NCI-H1092 treated with DMSO at 0.1 percent for 48 hours (cell line): ENCODE data around the gene KDM8.
A peak's percentile ranks its signal among the peaks of the same experiment; 100 is the strongest.

Source experiments
- DNase-seq: peaks from one replicate; lab custom pipeline; 2025; lab: John Stamatoyannopoulos, UW

The KDM8 gene

GRCh38 chr16:27203507-27204311, at the start of gene KDM8:
KDM8 (plus strand) TSS chr16:27203526; CDS start chr16:27210124, 6,598 bp downstream.
- DNase-seq: peak; percentile 100

- peak; percentile 16 for DNase-seq
Measured at GRCh38 chr16:27154705-27155521, 48.4 kb upstream of the KDM8 start.

GRCh38 chr16:27156579-27156978, 46.7 kb upstream of the KDM8 start:
- DNase-seq: no peak

GRCh38 chr16:27161398-27161797, 41.9 kb upstream of the KDM8 start:
- DNase-seq: no peak

- no peak for DNase-seq
Measured at GRCh38 chr16:27164352-27164751, 39.0 kb upstream of the KDM8 start.

DNA sequence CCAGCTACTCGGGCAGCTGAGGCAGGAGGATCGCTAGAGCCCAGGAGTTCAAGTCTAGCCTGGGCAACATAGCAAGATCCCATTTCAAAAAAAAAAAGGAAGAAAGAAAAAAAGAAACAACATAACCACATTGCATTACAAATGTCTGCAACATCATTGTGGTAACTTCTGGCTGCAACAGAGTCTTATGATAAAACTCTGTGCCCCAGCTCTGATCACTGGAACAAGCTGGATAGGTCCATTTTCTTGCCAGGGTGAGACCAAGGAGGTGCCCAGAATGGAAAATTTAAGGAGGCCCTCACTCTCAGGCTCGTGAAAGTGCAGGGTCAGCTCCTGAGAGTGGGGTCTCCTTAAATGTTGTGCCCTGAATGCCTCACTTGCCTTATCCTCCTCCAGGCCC, 37.8 kb upstream of the KDM8 start:
- no peak for DNase-seq

DNA sequence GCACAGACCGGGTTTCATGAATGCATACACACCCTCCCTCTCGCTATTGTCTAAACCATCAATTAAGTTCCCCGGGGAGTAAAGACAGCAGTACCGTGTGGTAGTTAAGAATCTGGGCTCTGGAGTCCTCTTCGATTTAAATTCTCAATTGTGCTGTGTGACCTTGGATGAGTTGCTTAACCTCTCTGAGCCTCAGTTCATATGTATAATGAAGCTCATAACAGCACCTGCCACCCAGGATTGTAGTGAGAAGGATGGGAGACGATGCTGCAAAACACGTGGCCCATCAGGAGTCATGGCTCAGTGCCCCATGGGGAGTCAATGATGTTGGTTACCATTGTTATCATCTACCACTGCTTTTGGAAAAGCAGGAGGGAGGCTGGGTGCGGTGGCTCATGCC, 34.5 kb upstream of the KDM8 start:
- no peak for DNase-seq

- peak; percentile 42 for DNase-seq
Measured at GRCh38 chr16:27169511-27170071, 33.7 kb upstream of the KDM8 start.

DNA sequence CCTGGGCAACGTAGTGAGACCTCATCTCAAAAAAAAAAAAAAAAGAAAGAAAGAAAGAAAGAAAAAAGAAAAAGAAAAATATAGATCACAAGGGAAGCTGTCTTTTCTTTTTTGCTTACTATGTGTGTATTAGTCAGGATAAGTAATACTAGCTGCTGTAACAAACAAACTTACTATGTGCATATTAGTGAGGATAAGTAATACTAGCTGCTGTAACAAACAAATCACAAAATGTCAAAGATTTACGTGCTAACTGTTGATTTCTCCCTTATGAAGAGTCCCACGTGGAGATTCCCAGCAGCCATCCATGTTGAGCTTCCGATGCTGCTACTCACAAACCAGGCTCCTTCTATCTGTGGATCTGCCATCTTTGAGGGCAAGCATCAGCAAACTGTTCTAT, 31.7 kb upstream of the KDM8 start:
- DNase-seq: no peak

GRCh38 chr16:27174007-27174406, 29.3 kb upstream of the KDM8 start:
- DNase-seq: no peak

- DNase-seq: no peak
Measured at GRCh38 chr16:27174798-27175197, 28.5 kb upstream of the KDM8 start.

DNA sequence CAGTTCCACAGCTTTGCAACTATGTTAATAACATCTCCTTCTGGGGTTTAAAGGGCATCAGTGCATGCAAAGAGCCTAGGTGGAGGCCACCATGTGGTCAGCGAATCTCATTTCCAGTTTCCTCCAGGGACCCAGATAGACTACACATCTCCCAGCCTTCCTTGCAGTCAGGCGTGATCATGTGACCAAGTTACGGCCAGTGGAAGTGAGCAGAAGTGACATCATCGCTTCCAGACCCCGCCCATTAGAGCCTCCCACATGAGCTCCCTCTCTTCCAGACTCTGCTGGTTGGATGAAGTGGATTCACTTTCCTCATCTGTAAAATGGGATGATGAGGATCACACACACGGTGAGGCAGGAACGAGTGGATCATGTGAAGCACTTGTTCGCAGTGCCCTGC, 27.4 kb upstream of the KDM8 start:
- DNase-seq: no peak

- DNase-seq: no peak
Measured at GRCh38 chr16:27177031-27177774, 26.1 kb upstream of the KDM8 start.

GRCh38 chr16:27179500-27180072, 23.7 kb upstream of the KDM8 start:
- peak; percentile 46 for DNase-seq

DNA sequence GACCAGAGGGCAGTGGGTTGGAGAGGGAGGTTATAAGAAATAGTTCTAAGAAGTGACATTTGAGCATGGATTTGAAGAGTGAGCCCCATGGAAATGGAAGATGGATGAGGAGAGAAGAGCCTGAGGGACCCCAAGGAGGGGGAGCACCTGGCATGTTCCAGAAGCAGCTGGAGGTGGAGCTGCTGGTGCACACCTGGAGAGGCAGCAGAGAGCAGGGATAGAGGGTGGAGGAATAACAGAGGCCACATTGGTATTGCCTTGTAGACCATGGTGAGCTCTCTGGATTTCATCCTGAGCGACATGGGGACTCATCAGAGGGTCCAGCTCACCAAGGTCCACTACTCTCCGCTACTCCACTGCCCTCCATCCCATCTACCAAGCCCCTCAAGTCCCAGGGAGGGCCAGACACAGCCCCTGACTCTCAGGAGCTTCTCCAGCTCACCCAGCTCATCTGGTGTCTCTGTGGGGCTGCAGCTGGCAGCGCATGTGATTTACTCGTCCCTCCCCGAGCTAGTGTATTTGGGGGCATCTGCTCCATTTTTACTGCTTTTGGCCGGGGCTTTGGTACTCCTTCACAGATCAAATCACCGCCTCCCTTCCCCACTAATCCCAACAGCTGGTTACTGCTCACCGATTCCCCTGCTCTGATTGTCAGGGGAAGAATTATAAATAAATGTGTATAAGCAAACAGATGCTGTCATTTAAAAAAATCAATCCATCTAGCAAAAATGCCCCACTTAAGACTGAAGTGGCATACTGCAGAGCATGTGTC, 22.1 kb upstream of the KDM8 start:
- DNase-seq: peak; percentile 19

DNA sequence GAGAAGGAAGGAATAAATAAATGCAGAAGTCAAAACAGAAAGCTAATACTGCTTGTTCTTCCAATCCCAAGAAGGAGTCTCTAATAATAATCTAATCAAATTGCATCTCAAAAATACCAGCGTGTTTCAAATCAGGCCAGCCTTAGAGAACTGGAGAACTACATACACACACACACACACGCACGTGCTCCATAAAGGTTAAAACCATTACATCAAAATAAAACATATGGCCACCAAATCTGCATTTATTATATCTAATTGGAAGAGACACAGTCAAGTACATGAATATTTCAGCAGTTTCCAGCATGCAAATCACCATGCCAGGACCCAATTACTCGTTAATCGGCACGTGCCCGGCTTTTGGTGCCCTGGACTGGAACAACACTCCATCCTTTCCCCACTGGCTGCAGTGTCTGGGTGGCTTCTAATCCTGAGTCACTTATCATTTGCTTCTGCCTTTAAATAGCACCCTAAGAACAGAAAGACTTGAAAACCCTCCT, 20.4 kb upstream of the KDM8 start:
- DNase-seq: no peak

GRCh38 chr16:27185776-27186130, 17.6 kb upstream of the KDM8 start:
- DNase-seq: no peak

DNA sequence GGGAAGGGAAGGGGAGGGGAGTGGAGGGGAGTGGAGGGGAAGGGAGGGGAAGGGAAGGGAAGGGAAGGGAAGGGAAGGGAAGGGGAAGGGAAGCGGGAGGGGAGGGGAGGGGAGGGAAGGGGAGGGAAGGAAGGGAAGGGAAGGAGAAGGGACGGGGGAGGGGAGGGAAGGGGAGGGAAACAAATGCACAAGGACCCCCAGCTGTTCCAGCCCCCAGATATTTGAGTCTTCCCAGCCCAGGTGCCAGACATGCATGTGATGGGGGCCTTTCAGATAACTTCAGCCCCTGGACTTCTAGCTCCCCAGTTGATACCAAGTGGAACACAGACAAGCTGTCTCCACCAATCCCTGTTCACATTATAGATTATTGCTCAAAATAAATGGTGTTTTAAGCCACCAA, 14.7 kb upstream of the KDM8 start:
- DNase-seq: no peak

DNA sequence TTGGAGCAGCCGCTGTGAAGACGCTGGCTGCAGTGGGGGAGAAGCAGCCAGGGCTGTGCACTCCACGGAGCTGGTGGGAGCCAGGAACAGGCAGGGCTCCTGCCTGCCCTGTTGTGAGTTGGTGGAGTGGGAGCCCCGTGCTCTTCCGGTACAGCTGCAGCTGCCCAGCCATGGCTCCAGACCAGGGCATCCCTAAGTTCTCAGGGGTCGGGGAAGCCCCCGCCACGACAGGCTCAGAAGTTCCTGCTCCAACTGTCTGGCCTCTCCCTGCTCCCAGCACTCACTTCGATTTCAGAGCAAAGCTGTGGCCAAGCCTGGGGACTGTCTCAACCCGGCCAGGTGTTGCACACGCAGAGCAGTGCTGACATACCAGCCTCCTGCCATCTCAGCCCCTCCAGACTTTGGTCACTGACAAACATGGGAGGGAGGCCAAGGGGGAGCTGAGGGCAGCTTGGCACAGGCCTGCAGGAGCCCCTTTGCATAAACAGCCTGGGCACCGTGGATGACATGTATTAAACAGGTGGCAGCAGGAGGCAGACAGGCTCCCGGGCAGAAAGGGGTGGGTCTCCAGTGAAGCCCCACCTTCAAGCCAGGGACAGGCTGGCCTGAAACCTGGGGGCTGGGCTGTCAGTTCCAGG, 13.9 kb upstream of the KDM8 start:
- peak; percentile 44 for DNase-seq

DNA sequence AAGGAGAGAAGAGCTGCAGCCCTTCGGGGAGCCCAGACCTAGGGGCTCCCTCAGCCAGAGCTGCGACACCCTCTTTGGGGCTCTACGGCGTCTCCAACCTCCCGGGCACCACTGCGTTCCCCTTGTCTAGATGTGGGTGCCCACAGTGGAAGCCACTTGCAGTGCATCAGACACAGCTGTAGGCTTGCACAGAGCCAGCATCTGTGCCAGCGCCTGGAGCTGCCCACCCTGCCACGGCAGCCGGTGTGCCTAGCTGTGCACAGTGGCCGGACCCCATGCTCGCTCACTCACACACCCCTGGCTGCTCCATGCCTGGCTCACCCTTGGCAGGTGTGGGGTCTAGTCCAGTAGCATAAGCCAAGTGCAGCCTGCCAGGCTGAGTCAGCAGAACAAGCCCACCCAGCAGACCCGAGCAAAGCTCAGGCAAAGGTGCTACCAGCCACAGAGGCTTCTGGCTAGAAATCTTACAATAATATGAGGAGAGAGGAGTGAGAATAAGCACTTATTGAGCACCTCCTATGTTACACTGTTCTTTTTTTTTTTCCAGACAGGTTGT, 12.9 kb upstream of the KDM8 start:
- no peak for DNase-seq
